ENCODE data around the gene F2RL1.

DNA sequence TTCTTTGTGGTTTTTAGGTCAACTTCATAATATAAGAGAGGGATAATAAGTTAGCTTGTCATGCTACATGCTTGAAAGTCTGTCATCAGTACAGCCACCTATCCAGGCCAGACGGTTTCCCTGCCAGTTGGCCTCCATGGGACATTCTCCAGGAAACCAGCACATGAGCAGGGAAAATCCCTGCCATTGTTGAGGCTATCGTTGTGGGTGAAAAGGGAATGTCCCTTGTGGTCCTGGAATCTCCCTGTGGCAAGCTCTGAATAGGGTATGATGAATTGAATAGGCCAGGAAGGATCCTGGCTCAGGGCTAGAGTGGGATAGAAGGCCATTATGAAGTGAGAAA is 12.3 kb downstream of the F2RL1 start:
- TF ChIP-seq, protein P1, sequence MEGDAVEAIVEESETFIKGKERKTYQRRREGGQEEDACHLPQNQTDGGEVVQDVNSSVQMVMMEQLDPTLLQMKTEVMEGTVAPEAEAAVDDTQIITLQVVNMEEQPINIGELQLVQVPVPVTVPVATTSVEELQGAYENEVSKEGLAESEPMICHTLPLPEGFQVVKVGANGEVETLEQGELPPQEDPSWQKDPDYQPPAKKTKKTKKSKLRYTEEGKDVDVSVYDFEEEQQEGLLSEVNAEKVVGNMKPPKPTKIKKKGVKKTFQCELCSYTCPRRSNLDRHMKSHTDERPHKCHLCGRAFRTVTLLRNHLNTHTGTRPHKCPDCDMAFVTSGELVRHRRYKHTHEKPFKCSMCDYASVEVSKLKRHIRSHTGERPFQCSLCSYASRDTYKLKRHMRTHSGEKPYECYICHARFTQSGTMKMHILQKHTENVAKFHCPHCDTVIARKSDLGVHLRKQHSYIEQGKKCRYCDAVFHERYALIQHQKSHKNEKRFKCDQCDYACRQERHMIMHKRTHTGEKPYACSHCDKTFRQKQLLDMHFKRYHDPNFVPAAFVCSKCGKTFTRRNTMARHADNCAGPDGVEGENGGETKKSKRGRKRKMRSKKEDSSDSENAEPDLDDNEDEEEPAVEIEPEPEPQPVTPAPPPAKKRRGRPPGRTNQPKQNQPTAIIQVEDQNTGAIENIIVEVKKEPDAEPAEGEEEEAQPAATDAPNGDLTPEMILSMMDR (IDR thresholded peaks at IDR 0.05) = no peak
- no peak for TF ChIP-seq POLR2A (IDR thresholded peaks at IDR 0.05)
